ENCODE measurements around the gene ENKD1. TPM values are rescaled to one million over a fixed set of nuclear protein-coding genes. Genes with fewer than 3 reads are reported as not detected.
A peak's percentile ranks its signal among the peaks of the same experiment; 100 is the strongest.

ENKD1 gene
- total RNA-seq, 2 experiments from 2014 or later = 9.3 to 10.1 TPM

- DNase-seq = peak; percentile 98
- Mint-ChIP-seq H3K27ac (peak within 1 kb of the TSS; percentile 87), H3K4me3 (peak within 1 kb of the TSS; percentile 86), H3K27me3 (no peaks in the 10 kb centered on the region), H3K36me3 (peaks cover 13% of the 10 kb centered on the region), H3K9me3 (no peaks in the 10 kb centered on the region), H3K4me1 (ENCODE audit: low read depth) (peaks cover 27% of the 10 kb centered on the region)
- intact Hi-C loops (cut with micrococcal nuclease) = loop anchor here (1.0 to 10.0 kb wide), 7 partner anchors 98 to 1674 kb away; partner anchors contain the start of genes ATP6V0D1, CENPT, COG8 and CTCF
- ChIA-PET CTCF (interaction anchor here (1.0 to 5.8 kb wide), 5 partner anchors 9 to 139 kb away, joined by 4 to 64 read pairs (median 23); partner anchors contain the start of gene CARMIL2), POLR2A (interaction anchor here (0.7 to 4.7 kb wide), 9 partner anchors 10 to 180 kb away, joined by 3 to 32 read pairs (median 4); partner anchors contain the start of genes ATP6V0D1, CARMIL2 and CTCF)
Observed at GRCh38 chr16:67660564-67661028, 6.0 kb downstream of the ENKD1 start, which contains the start of gene PARD6A. Gene PARD6A (plus strand): TSS chr16:67660960. CDS start chr16:67661039, 79 bp downstream.

GRCh38 chr16:67659675-67660563 lies 6.6 kb downstream of the ENKD1 start, which contains the start of gene ACD:
Gene ACD (minus strand): TSS chr16:67660260. CDS start chr16:67660220, 40 bp downstream.
- Mint-ChIP-seq H3K4me3 (peak within 1 kb of the TSS; percentile 86), H3K4me1 (ENCODE audit: low read depth) (peaks cover 24% of the 10 kb centered on the region)

GRCh38 chr16:67658849-67659674 lies 7.5 kb downstream of the ENKD1 start:
- intact Hi-C loops (cut with micrococcal nuclease) = no loop called here
- H3K27ac Mint-ChIP-seq = peak overlapping the region; percentile 87
- no peaks in the 10 kb centered on the region for H3K9me3 Mint-ChIP-seq
- DNase-seq = no peak
- no peaks in the 10 kb centered on the region for H3K27me3 Mint-ChIP-seq
- ChIA-PET POLR2A (interaction anchor here (1.2 to 4.7 kb wide), 6 partner anchors 14 to 108 kb away, joined by 3 to 32 read pairs (median 4); partner anchors contain the start of genes CARMIL2 and CTCF), CTCF (interaction anchor here (1.0 to 5.8 kb wide), 7 partner anchors 7 to 138 kb away, joined by 4 to 64 read pairs (median 7); partner anchors contain the start of genes CARMIL2 and CTCF)
- H3K4me3 Mint-ChIP-seq = peak overlapping the region; percentile 86
- H3K4me1 Mint-ChIP-seq (ENCODE audit: low read depth) = peaks cover 24% of the 10 kb centered on the region
- H3K36me3 Mint-ChIP-seq = peaks cover 13% of the 10 kb centered on the region

More at GRCh38 chr16:67659675-67660563, 6.6 kb downstream of the ENKD1 start, which contains the start of gene ACD:
- POLR2A ChIA-PET = interaction anchor here (0.7 to 4.7 kb wide), 12 partner anchors 9 to 179 kb away, joined by 3 to 32 read pairs (median 4); partner anchors contain the start of genes ATP6V0D1, CARMIL2 and CTCF
- no peaks in the 10 kb centered on the region for H3K9me3 Mint-ChIP-seq
- DNase-seq = peak; percentile 95
- CTCF ChIA-PET = interaction anchor here (1.0 to 5.8 kb wide), 5 partner anchors 8 to 138 kb away, joined by 4 to 64 read pairs (median 23); partner anchors contain the start of gene CARMIL2
- H3K36me3 Mint-ChIP-seq = peaks cover 17% of the 10 kb centered on the region
- H3K27me3 Mint-ChIP-seq = no peaks in the 10 kb centered on the region
- intact Hi-C loops (cut with micrococcal nuclease) = loop anchor here (1.0 to 10.0 kb wide), 7 partner anchors 98 to 1675 kb away; partner anchors contain the start of genes ATP6V0D1, CENPT, COG8 and CTCF
- peak within 1 kb of the TSS; percentile 87 for H3K27ac Mint-ChIP-seq

GRCh38 chr16:67657751-67658518 lies 8.6 kb downstream of the ENKD1 start:
- no peaks in the 10 kb centered on the region for H3K27me3 Mint-ChIP-seq
- intact Hi-C loops (cut with micrococcal nuclease) = no loop called here

GRCh38 chr16:67657017-67657608 lies 9.4 kb downstream of the ENKD1 start:
- Mint-ChIP-seq H3K27me3 (no peaks in the 10 kb centered on the region), H3K27ac (no peak overlapping the region), H3K36me3 (peaks cover 16% of the 10 kb centered on the region), H3K4me3 (no peak overlapping the region), H3K9me3 (no peaks in the 10 kb centered on the region), H3K4me1 (ENCODE audit: low read depth) (peaks cover 26% of the 10 kb centered on the region)
- DNase-seq = no peak
- ChIA-PET CTCF (interaction anchor here (1.0 to 5.8 kb wide), 5 partner anchors 10 to 136 kb away, joined by 3 to 64 read pairs (median 11); partner anchors contain the start of gene CARMIL2), POLR2A (interaction anchor here (1.4 to 4.7 kb wide), 3 partner anchors 10 to 95 kb away, joined by 4 to 32 read pairs (median 23); partner anchors contain the start of genes CARMIL2 and CTCF)
- intact Hi-C loops (cut with micrococcal nuclease) = no loop called here

More at GRCh38 chr16:67657751-67658518, 8.6 kb downstream of the ENKD1 start:
- Mint-ChIP-seq H3K9me3 (no peaks in the 10 kb centered on the region), H3K36me3 (peaks cover 13% of the 10 kb centered on the region), H3K27ac (no peak overlapping the region), H3K4me1 (ENCODE audit: low read depth) (peaks cover 24% of the 10 kb centered on the region), H3K4me3 (peak overlapping the region; percentile 23)
- ChIA-PET CTCF (interaction anchor here (1.0 to 5.8 kb wide), 6 partner anchors 9 to 137 kb away, joined by 4 to 64 read pairs (median 9); partner anchors contain the start of genes CARMIL2 and CTCF), POLR2A (interaction anchor here (1.4 to 4.7 kb wide), 3 partner anchors 10 to 96 kb away, joined by 4 to 32 read pairs (median 23); partner anchors contain the start of genes CARMIL2 and CTCF)
- DNase-seq = no peak

GRCh38 chr16:67656344-67657016 lies 10.1 kb downstream of the ENKD1 start:
- no peak for DNase-seq
- no peaks in the 10 kb centered on the region for H3K27me3 Mint-ChIP-seq
- intact Hi-C loops (cut with micrococcal nuclease) = no loop called here
- CTCF ChIA-PET = interaction anchor here (1.0 to 5.8 kb wide), 3 partner anchors 11 to 135 kb away, joined by 3 to 64 read pairs (median 11); partner anchors contain the start of gene CARMIL2
- H3K27ac Mint-ChIP-seq = no peak overlapping the region
- POLR2A ChIA-PET = no interaction called here
- peaks cover 23% of the 10 kb centered on the region for H3K4me1 Mint-ChIP-seq (ENCODE audit: low read depth)
- peaks cover 21% of the 10 kb centered on the region for H3K36me3 Mint-ChIP-seq
- no peak overlapping the region for H3K4me3 Mint-ChIP-seq
- no peaks in the 10 kb centered on the region for H3K9me3 Mint-ChIP-seq

- no peak overlapping the region for H3K4me3 Mint-ChIP-seq
Observed at GRCh38 chr16:67655363-67655762, 11.2 kb downstream of the ENKD1 start.

GRCh38 chr16:67654403-67654911 lies 12.1 kb downstream of the ENKD1 start:
- H3K4me1 Mint-ChIP-seq (ENCODE audit: low read depth) = peaks cover 21% of the 10 kb centered on the region
- no peak for DNase-seq
- H3K36me3 Mint-ChIP-seq = peaks cover 32% of the 10 kb centered on the region
- no peak overlapping the region for H3K27ac Mint-ChIP-seq
- no peaks in the 10 kb centered on the region for H3K27me3 Mint-ChIP-seq
- POLR2A ChIA-PET = no interaction called here
- CTCF ChIA-PET = no interaction called here
- intact Hi-C loops (cut with micrococcal nuclease) = no loop called here
- H3K9me3 Mint-ChIP-seq = no peaks in the 10 kb centered on the region
- no peak overlapping the region for H3K4me3 Mint-ChIP-seq

More at GRCh38 chr16:67655363-67655762, 11.2 kb downstream of the ENKD1 start:
- DNase-seq = no peak
- Mint-ChIP-seq H3K27ac (peak overlapping the region; percentile 2), H3K27me3 (no peaks in the 10 kb centered on the region), H3K9me3 (no peaks in the 10 kb centered on the region), H3K36me3 (peaks cover 28% of the 10 kb centered on the region), H3K4me1 (ENCODE audit: low read depth) (peaks cover 18% of the 10 kb centered on the region)
- intact Hi-C loops (cut with micrococcal nuclease) = no loop called here
- ChIA-PET POLR2A (no interaction called here), CTCF (no interaction called here)

GRCh38 chr16:67653789-67654402 lies 12.7 kb downstream of the ENKD1 start:
- H3K27me3 Mint-ChIP-seq = no peaks in the 10 kb centered on the region
- H3K27ac Mint-ChIP-seq = no peak overlapping the region
- peaks cover 17% of the 10 kb centered on the region for H3K4me1 Mint-ChIP-seq (ENCODE audit: low read depth)
- no peak for DNase-seq
- peaks cover 30% of the 10 kb centered on the region for H3K36me3 Mint-ChIP-seq
- no peaks in the 10 kb centered on the region for H3K9me3 Mint-ChIP-seq
- ChIA-PET CTCF (no interaction called here), POLR2A (no interaction called here)
- intact Hi-C loops (cut with micrococcal nuclease) = no loop called here
- no peak overlapping the region for H3K4me3 Mint-ChIP-seq

Data from activated CD4-positive, alpha-beta memory T cell treated with anti-CD3 and anti-CD28 coated beads for 36 hours (primary cell).